C4-2B (cell line): ENCODE data around the gene GALNT12.

Experiments used
- ZFX ChIP-seq: fragments of 450-650 bp; IDR thresholded peaks from 2 replicates; pipeline ENCODE4 v1.6.1; 2017
- TF ChIP-seq, protein P1 (sequence below): fragments of 450-650 bp; conservative IDR thresholded peaks from 2 replicates; pipeline ENCODE4 v1.5.1; 2017; ENCODE audit warnings: mild to moderate bottlenecking

GRCh38 chr9:98810102-98810842, 2.8 kb downstream of the GALNT12 start:
- TF ChIP-seq, protein P1, sequence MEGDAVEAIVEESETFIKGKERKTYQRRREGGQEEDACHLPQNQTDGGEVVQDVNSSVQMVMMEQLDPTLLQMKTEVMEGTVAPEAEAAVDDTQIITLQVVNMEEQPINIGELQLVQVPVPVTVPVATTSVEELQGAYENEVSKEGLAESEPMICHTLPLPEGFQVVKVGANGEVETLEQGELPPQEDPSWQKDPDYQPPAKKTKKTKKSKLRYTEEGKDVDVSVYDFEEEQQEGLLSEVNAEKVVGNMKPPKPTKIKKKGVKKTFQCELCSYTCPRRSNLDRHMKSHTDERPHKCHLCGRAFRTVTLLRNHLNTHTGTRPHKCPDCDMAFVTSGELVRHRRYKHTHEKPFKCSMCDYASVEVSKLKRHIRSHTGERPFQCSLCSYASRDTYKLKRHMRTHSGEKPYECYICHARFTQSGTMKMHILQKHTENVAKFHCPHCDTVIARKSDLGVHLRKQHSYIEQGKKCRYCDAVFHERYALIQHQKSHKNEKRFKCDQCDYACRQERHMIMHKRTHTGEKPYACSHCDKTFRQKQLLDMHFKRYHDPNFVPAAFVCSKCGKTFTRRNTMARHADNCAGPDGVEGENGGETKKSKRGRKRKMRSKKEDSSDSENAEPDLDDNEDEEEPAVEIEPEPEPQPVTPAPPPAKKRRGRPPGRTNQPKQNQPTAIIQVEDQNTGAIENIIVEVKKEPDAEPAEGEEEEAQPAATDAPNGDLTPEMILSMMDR: no peak
- TF ChIP-seq ZFX: no peak
